Neural crest cell (in vitro differentiated cells): ENCODE results near the gene PDE8B. TPM values are rescaled to one million over a fixed set of nuclear protein-coding genes. Genes with fewer than 3 reads are reported as not detected.

Experiments used
- DNase-seq: peaks from one replicate; pipeline ENCODE4 v3.0.0; 2021; ENCODE audit warnings: low read depth, mixed read lengths, low spot score
- H3K27ac Mint-ChIP-seq: one replicate; pipeline ENCODE4 v1.8.0; 2021; ENCODE audit warnings: mild to moderate bottlenecking, mixed read lengths; ENCODE audit not compliant: unreplicated experiment
- H3K27me3 Mint-ChIP-seq: 2 replicates; pipeline ENCODE4 v1.8.0; 2021; ENCODE audit warnings: low read depth, mild to moderate bottlenecking, mixed read lengths
- H3K36me3 Mint-ChIP-seq: 2 replicates; pipeline ENCODE4 v1.8.0; 2021; ENCODE audit warnings: low read depth, mild to moderate bottlenecking, mixed read lengths
- H3K4me1 Mint-ChIP-seq: 2 replicates; pipeline ENCODE4 v1.8.0; 2021; ENCODE audit warnings: mixed read lengths
- H3K4me3 Mint-ChIP-seq: one replicate; pipeline ENCODE4 v1.8.0; 2021; ENCODE audit warnings: mild to moderate bottlenecking, mixed read lengths
- H3K9me3 Mint-ChIP-seq: 2 replicates; pipeline ENCODE4 v1.8.0; 2021; ENCODE audit warnings: mixed read lengths
- CTCF ChIP-seq: fragments of 200-600 bp; sonication (generic); conservative IDR thresholded peaks from 2 replicates; pipeline ENCODE4 v1.5.0; 2021; ENCODE audit warnings: antibody characterized with exemption, mild to moderate bottlenecking
- total RNA-seq: library from RNA; stranded (reverse); gene quantifications from 2 replicates; pipeline ENCODE4 v1.2.1, GENCODE V29; 2021

Gene PDE8B
- total RNA-seq, 1 donor from 2014 or later = 0.44 TPM

- no peak overlapping the region for H3K27ac Mint-ChIP-seq
- no peak for TF ChIP-seq CTCF
Observed at GRCh38 chr5:77308154-77308960, 97.9 kb downstream of the PDE8B start.

GRCh38 chr5:77309140-77309539 lies 98.7 kb downstream of the PDE8B start:
- no peak for DNase-seq
- Mint-ChIP-seq H3K4me1 (peaks cover 4% of the 10 kb centered on the region), H3K36me3 (no peaks in the 10 kb centered on the region), H3K27me3 (no peaks in the 10 kb centered on the region), H3K9me3 (no peaks in the 10 kb centered on the region), H3K4me3 (no peak overlapping the region), H3K27ac (no peak overlapping the region)
- TF ChIP-seq CTCF = no peak

More at GRCh38 chr5:77308154-77308960, 97.9 kb downstream of the PDE8B start:
- DNase-seq = no peak
- peaks cover 4% of the 10 kb centered on the region for H3K4me1 Mint-ChIP-seq
- H3K36me3 Mint-ChIP-seq = no peaks in the 10 kb centered on the region
- H3K27me3 Mint-ChIP-seq = no peaks in the 10 kb centered on the region
- H3K9me3 Mint-ChIP-seq = no peaks in the 10 kb centered on the region
- no peak overlapping the region for H3K4me3 Mint-ChIP-seq

GRCh38 chr5:77310494-77311213 lies 100.2 kb downstream of the PDE8B start:
- Mint-ChIP-seq H3K27ac (no peak overlapping the region), H3K9me3 (no peaks in the 10 kb centered on the region), H3K4me1 (peaks cover 4% of the 10 kb centered on the region), H3K27me3 (no peaks in the 10 kb centered on the region), H3K4me3 (no peak overlapping the region), H3K36me3 (no peaks in the 10 kb centered on the region)
- no peak for TF ChIP-seq CTCF
- no peak for DNase-seq

GRCh38 chr5:77311214-77311571 lies 100.7 kb downstream of the PDE8B start:
- Mint-ChIP-seq H3K9me3 (no peaks in the 10 kb centered on the region), H3K27me3 (no peaks in the 10 kb centered on the region), H3K36me3 (no peaks in the 10 kb centered on the region), H3K27ac (no peak overlapping the region), H3K4me1 (peaks cover 4% of the 10 kb centered on the region), H3K4me3 (no peak overlapping the region)
- no peak for DNase-seq
- no peak for TF ChIP-seq CTCF

- Mint-ChIP-seq H3K36me3 (no peaks in the 10 kb centered on the region), H3K27me3 (no peaks in the 10 kb centered on the region), H3K27ac (no peak overlapping the region), H3K4me1 (no peaks in the 10 kb centered on the region), H3K9me3 (no peaks in the 10 kb centered on the region), H3K4me3 (no peak overlapping the region)
- TF ChIP-seq CTCF = no peak
- DNase-seq = no peak
Observed at GRCh38 chr5:77312413-77312812, 101.9 kb downstream of the PDE8B start.
